SJSA1 (cell line): ENCODE results near the gene TRMT1. TPM values are rescaled to one million over a fixed set of nuclear protein-coding genes. Genes with fewer than 3 reads are reported as not detected.

Experiments
- DNase-seq, 2 experiments: peaks; one replicate each; pipeline ENCODE4 v3.0.0-alpha.2; 2015 to 2020; ENCODE audit warnings: low spot score in 2 of 2, low read depth in 1 of 2
- H3K27ac ChIP-seq: fragments of 250-450 bp; sonication (Bioruptor Pico); 2 replicates; pipeline ENCODE4 v1.5.1; 2020; ENCODE audit warnings: mild to moderate bottlenecking, moderate library complexity
- H3K27me3 ChIP-seq: fragments of 250-450 bp; sonication (Bioruptor Pico); replicated peaks from 2 replicates; pipeline ENCODE4 v1.5.1; 2020; ENCODE audit warnings: mild to moderate bottlenecking, moderate library complexity
- H3K36me3 ChIP-seq: fragments of 250-450 bp; sonication (Bioruptor Pico); 2 replicates; pipeline ENCODE4 v1.5.1; 2020; ENCODE audit warnings: mild to moderate bottlenecking
- H3K4me1 ChIP-seq: fragments of 250-450 bp; sonication (Bioruptor Pico); replicated peaks from 2 replicates; pipeline ENCODE4 v1.6.1; 2021; ENCODE audit warnings: mild to moderate bottlenecking
- H3K4me3 ChIP-seq: fragments of 250-450 bp; sonication (Bioruptor Pico); 2 replicates; pipeline ENCODE4 v1.5.1; 2020; ENCODE audit warnings: mild to moderate bottlenecking
- H3K9me3 ChIP-seq: fragments of 250-450 bp; sonication (Bioruptor Pico); replicated peaks from 2 replicates; pipeline ENCODE4 v1.5.1; 2020; ENCODE audit warnings: mild to moderate bottlenecking
- total RNA-seq: library from RNA; depleted of rRNA; stranded (reverse); fragments of >200 nt; shearing (Covaris generic); gene quantifications from 2 replicates; pipeline ENCODE4 v1.2.3, GENCODE V29; 2014

TRMT1 gene
- total RNA-seq, 1 experiment from 2014 or later, result 29.6 TPM

DNA sequence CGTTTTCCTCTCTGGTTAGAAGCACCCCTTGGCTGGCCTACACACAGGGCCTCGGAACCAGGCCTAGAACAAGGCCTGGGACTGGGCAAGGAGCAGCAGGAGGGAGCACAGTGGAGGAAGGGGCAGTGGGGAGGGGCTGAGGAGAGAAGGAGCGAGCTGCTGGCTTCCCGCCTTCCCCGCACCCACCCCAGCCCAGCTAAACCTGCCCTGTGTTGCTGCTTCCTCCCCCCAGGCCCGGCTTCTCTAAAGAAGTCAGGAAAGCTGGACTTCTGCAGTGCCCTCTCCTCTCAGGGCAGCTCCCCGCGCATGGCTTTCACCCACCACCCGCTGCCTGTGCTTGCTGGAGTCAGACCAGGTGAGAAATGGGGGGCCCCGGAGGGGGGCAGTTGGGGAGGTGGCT lies 38.2 kb downstream of the TRMT1 start:
- Histone ChIP-seq H3K9me3 (no peaks in the 10 kb centered on the region), H3K27ac (no peak overlapping the region), H3K4me1 (peaks cover 18% of the 10 kb centered on the region), H3K27me3 (no peaks in the 10 kb centered on the region), H3K4me3 (no peak overlapping the region), H3K36me3 (peaks cover 49% of the 10 kb centered on the region)
- no peak for DNase-seq

DNA sequence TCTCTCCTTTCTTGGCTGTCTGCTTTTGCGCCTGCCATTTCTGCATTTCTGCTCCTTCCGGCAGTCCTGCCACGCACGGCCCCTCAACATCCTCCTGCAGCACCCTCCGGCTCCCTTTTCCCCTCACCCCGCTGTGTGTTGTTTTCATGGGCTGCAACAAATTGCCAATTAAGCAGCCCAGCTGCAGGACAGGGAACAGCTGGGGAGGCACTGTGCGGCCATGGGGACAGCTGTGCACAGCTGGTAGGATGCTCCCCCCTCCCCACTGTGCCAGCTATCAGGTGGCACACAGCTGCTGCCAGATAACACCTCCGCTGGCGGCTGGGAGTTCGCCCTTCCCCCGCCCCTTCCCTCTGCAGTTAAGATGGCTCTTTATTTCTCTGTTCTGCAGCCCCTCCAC lies 39.3 kb downstream of the TRMT1 start:
- no peak for DNase-seq
- H3K36me3 ChIP-seq, result peaks cover 42% of the 10 kb centered on the region
- peaks cover 18% of the 10 kb centered on the region for H3K4me1 ChIP-seq
- no peak overlapping the region for H3K27ac ChIP-seq
- H3K27me3 ChIP-seq, result no peaks in the 10 kb centered on the region
- H3K9me3 ChIP-seq, result no peaks in the 10 kb centered on the region
- H3K4me3 ChIP-seq, result no peak overlapping the region

DNA sequence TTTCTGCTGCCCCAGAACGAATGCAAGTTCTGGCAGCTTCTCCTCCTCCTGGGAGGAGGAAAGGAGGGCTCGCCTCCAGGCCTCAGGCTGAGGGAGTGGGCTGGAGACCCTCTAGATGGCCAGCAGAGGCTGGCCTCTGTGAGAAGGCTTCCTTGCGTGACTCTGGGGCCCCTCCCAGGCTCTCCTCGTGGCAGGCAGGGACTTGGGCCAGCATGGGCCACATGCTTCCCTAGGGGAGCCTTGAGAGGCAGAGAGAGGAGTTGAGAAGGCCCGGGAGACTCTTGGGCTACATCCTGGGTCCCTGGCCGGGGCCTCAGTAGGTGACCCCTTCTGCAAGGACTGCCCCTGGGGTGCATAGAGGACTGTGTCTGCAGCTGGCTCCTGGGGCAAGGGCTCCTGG lies 39.8 kb downstream of the TRMT1 start:
- DNase-seq, result no peak
- Histone ChIP-seq H3K4me1 (peaks cover 18% of the 10 kb centered on the region), H3K36me3 (peaks cover 39% of the 10 kb centered on the region), H3K27me3 (no peaks in the 10 kb centered on the region), H3K4me3 (no peak overlapping the region), H3K27ac (no peak overlapping the region), H3K9me3 (no peaks in the 10 kb centered on the region)

DNA sequence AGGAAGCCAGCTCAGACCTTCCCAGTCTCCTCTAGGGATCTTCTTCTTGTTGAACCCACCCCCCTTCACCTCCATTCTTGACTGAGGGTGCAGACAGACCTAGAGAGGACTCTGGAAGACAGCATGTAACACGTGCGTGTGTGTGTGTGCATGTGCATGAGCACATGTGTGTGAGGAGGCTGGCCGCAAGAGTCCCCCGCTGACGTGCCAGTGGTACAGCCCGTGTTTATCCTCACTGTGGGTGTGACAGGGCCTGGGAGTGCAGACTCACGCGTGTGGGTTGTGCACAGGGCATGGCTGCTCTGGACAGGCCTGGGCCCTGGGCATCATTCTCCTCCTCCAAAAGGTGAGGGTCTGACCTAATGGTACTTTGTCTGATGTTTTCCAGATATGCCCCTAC lies 40.2 kb downstream of the TRMT1 start:
- Histone ChIP-seq H3K4me3 (no peak overlapping the region), H3K36me3 (peaks cover 36% of the 10 kb centered on the region), H3K27ac (no peak overlapping the region), H3K27me3 (no peaks in the 10 kb centered on the region), H3K4me1 (peaks cover 18% of the 10 kb centered on the region), H3K9me3 (no peaks in the 10 kb centered on the region)
- no peak for DNase-seq

DNA sequence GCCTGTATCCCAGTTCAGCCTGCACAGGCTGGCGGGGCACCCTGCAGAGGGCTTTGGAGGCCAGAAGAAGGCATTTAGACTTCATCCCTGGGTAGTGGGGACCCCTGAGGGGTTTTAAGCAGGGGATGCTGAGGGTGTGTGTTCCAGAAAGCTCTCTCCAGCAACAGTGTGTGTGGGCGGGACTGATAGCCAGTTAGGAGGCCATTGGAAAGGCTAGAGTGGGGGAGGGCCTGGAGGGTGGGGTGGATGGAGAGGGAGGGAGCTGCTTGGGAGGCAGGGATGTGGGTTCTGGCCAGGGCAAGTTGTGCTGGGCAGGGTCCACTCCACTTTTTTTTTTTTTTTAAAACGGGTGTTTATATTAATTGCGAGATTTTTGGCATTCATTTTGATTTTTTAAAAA lies 42.2 kb downstream of the TRMT1 start:
- Histone ChIP-seq H3K27ac (no peak overlapping the region), H3K4me1 (peaks cover 6% of the 10 kb centered on the region), H3K36me3 (peaks cover 29% of the 10 kb centered on the region), H3K9me3 (no peaks in the 10 kb centered on the region), H3K4me3 (no peak overlapping the region), H3K27me3 (no peaks in the 10 kb centered on the region)
- no peak for DNase-seq

DNA sequence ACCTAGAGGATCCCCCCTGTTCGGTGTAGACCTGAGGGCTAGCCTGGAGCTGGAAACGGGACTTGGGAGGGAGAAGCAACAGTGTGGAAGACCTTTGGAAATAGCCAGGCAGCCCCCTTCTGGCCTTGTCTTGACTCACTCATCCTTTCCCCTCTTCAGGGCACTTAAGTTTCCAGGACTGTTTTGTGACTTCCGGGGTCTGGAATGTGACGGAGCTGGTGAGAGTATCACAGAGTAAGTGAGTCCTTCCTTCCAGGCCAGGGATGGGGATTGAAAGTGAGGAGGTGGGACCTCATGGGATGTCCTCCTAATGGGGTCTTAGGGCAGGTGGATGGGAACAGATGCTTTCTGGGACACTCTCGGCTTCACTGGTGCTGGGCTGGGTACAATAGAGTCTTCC lies 43.3 kb downstream of the TRMT1 start:
- Histone ChIP-seq H3K36me3 (peaks cover 19% of the 10 kb centered on the region), H3K27ac (no peak overlapping the region), H3K4me1 (no peaks in the 10 kb centered on the region), H3K4me3 (no peak overlapping the region), H3K9me3 (no peaks in the 10 kb centered on the region), H3K27me3 (no peaks in the 10 kb centered on the region)
- DNase-seq, result no peak

DNA sequence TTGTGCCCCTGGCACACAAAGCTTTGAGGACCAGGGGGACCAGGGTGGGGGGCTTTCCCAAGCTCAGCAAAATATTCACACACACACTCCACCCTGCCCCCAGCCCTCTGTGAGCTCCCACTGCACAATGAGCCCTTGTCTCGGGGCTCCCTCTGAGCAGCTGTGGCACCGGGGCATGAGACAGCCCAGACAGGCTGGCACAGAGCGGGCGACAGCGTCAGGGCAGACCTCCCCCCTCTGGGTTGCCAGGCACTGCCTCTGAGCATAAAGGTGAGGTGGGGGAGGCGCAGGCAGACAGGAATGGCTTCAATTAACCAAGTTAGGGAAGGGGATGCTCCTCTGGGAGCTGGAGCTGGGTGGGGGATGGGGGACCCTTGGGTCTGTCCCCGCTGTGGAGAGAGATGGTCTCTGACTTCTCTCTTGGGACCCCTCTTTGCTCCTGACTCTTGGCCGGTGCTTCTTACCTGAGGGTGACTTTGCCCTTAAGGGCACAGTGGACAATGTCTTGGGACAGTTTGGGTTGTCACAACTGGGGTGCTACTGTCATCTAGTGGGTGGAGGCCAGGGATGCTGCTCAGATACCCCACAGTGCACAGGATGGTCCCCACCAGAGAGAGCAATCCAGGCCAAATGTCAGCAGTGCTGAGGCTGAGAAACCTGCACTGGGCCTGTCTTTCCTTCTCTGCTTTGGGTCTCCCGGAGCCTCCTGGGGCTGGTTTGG lies 44.2 kb downstream of the TRMT1 start:
- no peaks in the 10 kb centered on the region for H3K4me1 ChIP-seq
- H3K36me3 ChIP-seq, result peaks cover 14% of the 10 kb centered on the region
- H3K9me3 ChIP-seq, result no peaks in the 10 kb centered on the region
- no peak for DNase-seq
- H3K27me3 ChIP-seq, result no peaks in the 10 kb centered on the region
- H3K4me3 ChIP-seq, result no peak overlapping the region
- H3K27ac ChIP-seq, result no peak overlapping the region

DNA sequence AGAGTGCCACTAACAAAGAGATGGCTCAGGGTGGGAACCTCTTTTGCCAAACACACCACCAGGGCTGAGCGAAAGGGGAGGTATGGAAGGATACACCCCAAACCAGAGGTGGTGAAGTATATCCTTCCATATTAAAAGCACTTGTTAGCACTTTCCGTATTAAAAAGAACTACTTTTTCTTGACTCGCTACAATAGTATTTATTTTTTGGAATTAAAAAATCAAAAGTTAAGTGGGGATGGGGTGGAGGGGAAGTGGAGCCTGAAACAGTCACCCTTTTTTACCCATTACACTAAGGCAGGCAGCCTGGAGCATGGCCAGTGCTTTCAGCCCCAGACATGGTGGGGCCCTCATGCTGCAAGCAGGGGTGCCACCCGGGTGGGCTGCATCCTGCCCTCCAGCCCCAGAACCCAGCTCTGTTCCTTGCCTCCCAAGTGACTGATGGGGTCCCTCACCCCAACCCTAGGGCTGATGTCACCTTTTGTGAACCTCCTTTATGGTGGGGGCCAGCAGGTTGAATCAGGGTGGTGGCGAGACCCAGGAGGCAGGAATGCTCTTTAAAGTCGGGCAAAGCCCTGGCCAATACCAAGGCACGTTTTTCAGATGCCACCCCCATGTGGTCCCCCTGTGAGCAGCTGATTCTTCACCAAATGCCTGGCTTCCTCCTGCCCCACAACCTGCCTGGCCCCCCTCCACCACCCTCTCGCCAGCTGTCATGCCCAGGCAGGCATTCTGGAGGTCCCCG lies 44.9 kb downstream of the TRMT1 start:
- H3K27ac ChIP-seq, result no peak overlapping the region
- H3K27me3 ChIP-seq, result no peaks in the 10 kb centered on the region
- H3K9me3 ChIP-seq, result no peaks in the 10 kb centered on the region
- no peak overlapping the region for H3K4me3 ChIP-seq
- DNase-seq, result no peak
- H3K4me1 ChIP-seq, result no peaks in the 10 kb centered on the region
- H3K36me3 ChIP-seq, result peaks cover 12% of the 10 kb centered on the region

DNA sequence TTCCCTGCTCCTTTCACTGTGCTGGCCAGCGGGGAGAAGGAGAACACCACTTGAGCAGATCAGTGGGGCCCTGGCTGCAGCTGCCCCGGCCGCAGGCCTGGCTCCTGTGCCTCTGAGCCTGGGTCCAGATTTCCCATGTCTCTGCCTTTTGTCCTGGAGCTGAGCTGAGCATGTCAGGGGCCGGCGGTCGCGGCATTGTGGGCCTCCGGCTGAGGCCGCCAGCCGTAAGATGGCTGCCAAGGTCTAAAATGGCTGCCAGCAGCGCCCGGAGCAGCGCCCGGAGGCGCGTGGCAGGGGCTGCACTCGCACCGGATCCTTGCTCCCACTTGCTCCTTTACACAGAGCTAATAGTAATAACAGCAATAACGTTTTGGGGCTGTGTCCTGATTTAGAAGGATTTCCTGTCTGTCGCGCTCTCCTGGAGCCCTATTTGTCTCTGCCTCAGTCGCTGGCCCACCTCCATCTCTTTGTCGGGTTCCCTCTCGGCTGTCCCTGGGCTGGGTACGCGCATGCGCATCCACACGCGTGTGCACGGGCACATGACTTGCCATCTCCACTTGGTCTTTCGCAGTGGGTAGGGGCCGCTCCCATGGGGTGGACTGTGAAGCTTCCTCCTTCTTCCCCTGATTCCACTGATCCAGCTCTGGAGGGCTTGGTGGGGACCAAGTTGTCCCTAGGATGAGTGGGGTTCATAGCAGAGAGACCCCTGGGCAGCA lies 46.0 kb downstream of the TRMT1 start:
- no peaks in the 10 kb centered on the region for H3K9me3 ChIP-seq
- no peaks in the 10 kb centered on the region for H3K4me1 ChIP-seq
- H3K36me3 ChIP-seq, result peaks cover 5% of the 10 kb centered on the region
- no peaks in the 10 kb centered on the region for H3K27me3 ChIP-seq
- no peak for DNase-seq
- no peak overlapping the region for H3K4me3 ChIP-seq
- H3K27ac ChIP-seq, result no peak overlapping the region

DNA sequence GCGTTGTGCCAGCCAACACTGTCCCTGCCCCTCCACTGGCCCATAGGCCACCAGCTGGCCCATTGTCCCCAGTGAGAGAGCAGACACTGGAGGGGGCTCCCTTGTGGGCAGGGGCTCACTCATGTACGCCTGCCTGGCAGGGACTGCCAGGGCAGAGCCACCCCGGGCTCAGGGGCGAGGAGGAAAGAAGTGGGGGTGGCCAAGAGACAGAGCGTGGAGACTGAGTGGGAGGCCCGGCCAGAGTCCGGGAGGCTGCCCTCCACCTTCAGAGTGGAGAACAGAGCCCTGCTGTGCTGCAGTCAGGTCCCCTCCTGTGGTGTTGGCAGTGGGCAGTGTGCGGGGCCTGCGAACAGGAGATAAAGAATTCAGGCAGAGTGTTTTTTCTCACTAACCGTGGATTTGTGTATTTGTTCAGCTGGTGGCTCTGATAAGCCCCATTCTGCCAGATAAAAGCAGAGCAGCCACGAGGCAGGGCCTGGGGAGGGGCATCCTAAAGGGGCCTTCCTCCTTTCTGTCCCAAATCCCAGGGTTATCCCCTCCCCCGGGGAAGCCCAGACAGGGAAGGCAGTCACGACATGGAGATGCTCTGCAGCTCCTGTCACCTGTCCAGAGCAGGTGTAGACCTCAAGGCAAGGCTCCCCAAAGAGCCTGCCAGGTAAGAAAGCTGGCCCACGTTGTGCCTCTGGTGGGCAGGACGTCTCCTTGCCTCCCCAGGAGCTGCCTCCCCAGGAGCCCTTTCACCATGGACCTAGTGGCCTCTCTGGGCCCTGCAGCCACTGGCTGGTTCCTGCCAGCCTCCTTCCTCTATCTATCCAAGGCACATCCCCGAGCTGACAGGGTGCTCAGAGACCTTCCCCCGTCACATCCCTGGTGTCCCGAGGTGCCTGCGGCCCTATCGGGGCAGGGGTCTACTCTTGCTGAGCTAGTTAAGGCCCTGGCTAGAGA lies 46.9 kb downstream of the TRMT1 start:
- no peaks in the 10 kb centered on the region for H3K27me3 ChIP-seq
- no peak overlapping the region for H3K4me3 ChIP-seq
- no peaks in the 10 kb centered on the region for H3K9me3 ChIP-seq
- no peak overlapping the region for H3K27ac ChIP-seq
- no peaks in the 10 kb centered on the region for H3K4me1 ChIP-seq
- H3K36me3 ChIP-seq, result peaks cover 5% of the 10 kb centered on the region; the same call in 1 of the 2 replicates
- DNase-seq, result no peak

DNA sequence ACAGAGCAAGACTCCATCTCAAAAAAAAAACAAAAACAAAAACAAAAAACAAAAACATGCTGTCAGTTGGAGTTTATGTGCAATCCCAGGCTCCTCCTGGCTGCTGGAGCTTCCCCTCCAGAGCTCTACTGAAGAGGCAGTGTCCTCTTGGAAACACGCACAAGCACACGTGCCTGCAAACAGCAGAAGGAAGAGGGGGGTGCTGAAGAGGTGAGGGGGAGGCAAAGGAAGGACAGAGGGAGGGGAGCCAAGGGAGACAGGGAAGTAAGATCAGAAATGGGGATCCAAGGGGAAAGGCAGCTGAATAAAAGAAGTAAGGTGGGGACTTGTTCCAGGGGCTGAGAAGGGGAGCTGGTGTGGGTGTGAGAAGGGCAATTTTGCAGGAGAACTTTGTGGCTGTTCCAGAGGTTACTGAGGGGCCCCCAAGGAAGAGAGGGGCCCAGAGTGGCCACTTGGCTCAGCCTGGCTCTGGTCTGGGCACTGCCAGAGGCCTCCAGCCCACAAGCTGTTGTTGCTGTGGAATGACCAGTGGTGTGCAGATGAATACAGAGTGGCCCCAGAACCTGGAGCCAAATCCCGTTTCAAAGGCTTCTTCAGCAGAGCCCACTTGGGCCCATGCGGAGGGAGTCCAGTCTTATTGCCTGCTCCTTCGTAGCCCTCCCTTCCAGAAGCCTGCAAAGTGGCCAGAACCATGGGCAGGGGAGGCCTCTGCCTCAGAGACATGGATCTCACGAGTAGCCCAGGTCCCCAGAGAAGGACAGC lies 48.3 kb downstream of the TRMT1 start:
- no peaks in the 10 kb centered on the region; the same call in 1 of the 2 replicates for H3K36me3 ChIP-seq
- H3K27me3 ChIP-seq, result no peaks in the 10 kb centered on the region
- no peaks in the 10 kb centered on the region for H3K9me3 ChIP-seq
- no peak overlapping the region for H3K27ac ChIP-seq
- no peak overlapping the region for H3K4me3 ChIP-seq
- H3K4me1 ChIP-seq, result no peaks in the 10 kb centered on the region
- DNase-seq, result no peak

DNA sequence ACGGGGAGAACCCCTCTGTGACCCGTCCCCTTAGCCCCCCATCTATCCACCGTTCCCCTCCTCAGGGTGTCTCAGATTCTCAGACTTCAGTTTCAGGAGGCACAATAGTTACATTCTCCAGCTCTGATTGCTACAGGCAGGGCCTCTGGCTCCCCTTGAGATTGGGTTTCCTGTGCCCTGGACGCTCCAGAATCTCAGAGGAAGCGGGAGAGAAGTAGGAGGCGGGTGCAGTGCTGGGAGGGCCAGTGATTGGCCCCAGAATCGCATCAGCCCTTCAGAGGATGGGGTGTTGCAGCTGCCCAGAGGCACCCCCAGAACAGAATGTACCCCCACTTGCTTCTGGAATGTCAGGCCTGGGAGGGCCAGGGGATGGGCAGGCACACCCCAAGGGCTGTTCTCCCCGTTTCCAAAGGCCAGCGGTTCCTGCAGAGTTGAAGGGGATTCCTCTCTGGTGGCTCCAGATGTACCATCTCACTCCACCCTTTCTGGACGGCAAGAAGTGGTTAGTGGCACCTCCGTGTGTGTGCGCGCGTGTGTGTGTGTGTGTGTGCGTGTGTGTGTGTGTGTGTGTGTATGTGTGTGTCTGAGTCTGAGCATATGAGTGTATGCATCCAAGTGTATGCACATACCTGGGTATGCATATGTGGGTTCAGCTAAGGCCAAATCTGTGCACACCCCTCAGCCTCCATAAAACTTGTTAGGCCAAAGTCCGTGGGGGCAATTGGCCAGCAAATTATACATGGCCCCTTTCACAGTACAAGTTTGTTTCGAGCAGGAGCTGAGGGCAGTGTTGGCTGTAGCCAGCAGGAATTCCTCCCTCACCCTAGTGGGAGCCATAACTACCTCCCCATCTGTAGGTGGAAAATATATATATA lies 49.4 kb downstream of the TRMT1 start:
- H3K4me1 ChIP-seq, result no peaks in the 10 kb centered on the region

More for the DNA sequence above, 49.4 kb downstream of the TRMT1 start:
- Histone ChIP-seq H3K36me3 (peaks cover 3% of the 10 kb centered on the region; the same call in 1 of the 2 replicates), H3K27ac (no peak overlapping the region), H3K27me3 (no peaks in the 10 kb centered on the region), H3K4me3 (no peak overlapping the region), H3K9me3 (no peaks in the 10 kb centered on the region)
- no peak for DNase-seq
